ENCODE results near the gene SFT2D3.

SFT2D3 gene

GRCh38 chr2:127701193-127701650 is at the start of gene SFT2D3:
TSS of gene SFT2D3 (plus strand) at chr2:127701497. CDS start at chr2:127701529, 32 bp downstream.
- H3K4me3 ChIP-seq (ENCODE audit: low read length): peak within 1 kb of the TSS; percentile 69
- TF ChIP-seq, protein P1, sequence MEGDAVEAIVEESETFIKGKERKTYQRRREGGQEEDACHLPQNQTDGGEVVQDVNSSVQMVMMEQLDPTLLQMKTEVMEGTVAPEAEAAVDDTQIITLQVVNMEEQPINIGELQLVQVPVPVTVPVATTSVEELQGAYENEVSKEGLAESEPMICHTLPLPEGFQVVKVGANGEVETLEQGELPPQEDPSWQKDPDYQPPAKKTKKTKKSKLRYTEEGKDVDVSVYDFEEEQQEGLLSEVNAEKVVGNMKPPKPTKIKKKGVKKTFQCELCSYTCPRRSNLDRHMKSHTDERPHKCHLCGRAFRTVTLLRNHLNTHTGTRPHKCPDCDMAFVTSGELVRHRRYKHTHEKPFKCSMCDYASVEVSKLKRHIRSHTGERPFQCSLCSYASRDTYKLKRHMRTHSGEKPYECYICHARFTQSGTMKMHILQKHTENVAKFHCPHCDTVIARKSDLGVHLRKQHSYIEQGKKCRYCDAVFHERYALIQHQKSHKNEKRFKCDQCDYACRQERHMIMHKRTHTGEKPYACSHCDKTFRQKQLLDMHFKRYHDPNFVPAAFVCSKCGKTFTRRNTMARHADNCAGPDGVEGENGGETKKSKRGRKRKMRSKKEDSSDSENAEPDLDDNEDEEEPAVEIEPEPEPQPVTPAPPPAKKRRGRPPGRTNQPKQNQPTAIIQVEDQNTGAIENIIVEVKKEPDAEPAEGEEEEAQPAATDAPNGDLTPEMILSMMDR (IDR thresholded peaks at IDR 0.05; ENCODE audit: insufficient read depth, low read depth, low read length, missing control alignments): no peak
- peak; percentile 92 for DNase-seq (ENCODE audit: low read depth)

DNA sequence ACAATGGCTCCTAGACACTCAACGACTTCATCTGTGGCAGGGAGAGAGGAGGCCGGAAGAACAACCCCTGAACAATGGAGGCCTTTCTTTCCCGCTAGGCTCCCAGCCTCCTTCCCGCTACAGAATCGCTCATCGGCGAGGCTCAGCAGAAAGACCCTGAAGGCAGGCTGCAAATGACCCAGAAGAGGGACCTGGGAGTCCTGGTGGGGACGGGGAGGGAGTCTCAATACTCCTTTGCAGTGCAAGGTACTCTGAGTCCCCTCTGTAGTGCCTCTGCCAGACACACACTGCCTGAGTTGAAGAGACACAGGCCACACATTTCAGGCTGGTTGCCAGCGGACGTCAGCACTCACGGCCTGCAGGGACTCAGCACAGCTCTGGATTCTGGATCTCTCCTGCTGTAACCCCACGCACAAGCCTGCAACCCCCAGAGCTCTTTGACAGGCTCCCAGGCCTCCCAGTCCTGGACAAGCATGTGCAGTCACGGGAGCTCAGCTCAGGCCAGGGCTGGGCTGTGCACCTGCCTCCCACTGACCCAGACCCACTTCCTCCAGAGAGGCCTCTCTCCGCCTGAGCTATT is 49.2 kb upstream of the SFT2D3 start:
- TF ChIP-seq, protein P1 (IDR thresholded peaks at IDR 0.05; ENCODE audit: insufficient read depth, low read depth, low read length, missing control alignments): no peak
- no peak for DNase-seq (ENCODE audit: low read depth)
- no peak overlapping the region for H3K4me3 ChIP-seq (ENCODE audit: low read length)

DNA sequence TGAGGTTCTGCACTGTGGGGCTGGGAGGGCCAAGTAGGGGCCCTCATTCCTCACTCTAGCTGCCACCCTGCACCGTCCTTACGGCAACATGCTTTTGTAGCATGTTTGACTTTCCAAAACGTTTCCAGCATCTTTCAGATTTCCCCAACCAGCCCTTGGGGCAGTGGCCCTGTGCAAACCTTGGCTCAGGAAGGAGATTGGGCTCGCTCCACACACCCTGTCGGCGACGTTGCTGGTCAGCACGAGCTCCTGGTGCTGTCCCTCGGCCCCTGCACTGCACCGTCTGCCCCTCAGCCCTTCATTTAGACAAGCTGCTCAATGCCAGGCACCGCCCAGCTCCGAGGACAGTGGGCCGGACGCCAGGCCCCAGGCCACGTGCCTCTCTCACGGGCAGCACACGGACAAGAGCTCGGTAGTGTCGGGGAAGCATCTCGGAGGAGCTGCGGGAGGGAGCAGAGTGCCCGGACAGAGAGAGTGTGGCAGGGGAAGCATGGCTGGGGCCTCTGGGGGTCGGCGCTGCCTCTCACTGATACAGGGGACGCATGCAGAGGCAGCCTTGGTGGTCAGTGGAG is 48.4 kb upstream of the SFT2D3 start:
- TF ChIP-seq, protein P1 (IDR thresholded peaks at IDR 0.05; ENCODE audit: insufficient read depth, low read depth, low read length, missing control alignments): no peak
- DNase-seq (ENCODE audit: low read depth): no peak
- H3K4me3 ChIP-seq (ENCODE audit: low read length): no peak overlapping the region

DNA sequence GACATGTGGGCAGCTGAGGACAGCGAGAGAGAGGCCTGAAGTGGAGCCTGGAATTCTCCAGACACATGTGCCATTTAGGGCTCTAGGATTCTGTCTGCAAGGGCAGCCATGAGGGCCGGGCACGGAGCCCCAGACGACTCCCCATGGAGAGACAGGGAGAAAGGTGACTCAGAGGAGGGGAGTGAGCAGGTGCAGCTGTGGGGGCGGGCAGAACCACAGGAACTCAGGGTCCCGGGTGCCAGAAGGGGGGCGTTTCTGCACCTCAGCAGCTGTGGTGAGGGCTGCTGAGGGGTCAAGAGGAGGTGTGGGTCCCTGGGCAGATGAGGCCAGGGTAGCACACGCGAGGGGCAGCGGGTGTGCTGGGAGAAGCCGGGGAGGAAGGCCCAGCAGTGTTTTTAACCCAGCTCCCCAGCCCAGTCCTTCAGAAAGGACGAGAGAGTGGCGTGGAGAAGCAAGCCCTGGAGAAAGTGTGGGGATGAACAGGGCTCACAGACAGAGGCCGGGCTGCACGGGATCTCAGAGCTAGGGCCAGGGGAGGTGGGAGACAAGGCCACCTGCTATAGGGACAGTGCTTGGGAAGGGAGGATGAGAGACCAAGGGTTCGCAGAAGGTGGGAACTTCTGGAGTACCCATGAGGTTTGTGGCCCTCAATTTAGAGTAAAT is 47.7 kb upstream of the SFT2D3 start:
- no peak for DNase-seq (ENCODE audit: low read depth)
- TF ChIP-seq, protein P1 (IDR thresholded peaks at IDR 0.05; ENCODE audit: insufficient read depth, low read depth, low read length, missing control alignments): no peak
- H3K4me3 ChIP-seq (ENCODE audit: low read length): no peak overlapping the region

DNA sequence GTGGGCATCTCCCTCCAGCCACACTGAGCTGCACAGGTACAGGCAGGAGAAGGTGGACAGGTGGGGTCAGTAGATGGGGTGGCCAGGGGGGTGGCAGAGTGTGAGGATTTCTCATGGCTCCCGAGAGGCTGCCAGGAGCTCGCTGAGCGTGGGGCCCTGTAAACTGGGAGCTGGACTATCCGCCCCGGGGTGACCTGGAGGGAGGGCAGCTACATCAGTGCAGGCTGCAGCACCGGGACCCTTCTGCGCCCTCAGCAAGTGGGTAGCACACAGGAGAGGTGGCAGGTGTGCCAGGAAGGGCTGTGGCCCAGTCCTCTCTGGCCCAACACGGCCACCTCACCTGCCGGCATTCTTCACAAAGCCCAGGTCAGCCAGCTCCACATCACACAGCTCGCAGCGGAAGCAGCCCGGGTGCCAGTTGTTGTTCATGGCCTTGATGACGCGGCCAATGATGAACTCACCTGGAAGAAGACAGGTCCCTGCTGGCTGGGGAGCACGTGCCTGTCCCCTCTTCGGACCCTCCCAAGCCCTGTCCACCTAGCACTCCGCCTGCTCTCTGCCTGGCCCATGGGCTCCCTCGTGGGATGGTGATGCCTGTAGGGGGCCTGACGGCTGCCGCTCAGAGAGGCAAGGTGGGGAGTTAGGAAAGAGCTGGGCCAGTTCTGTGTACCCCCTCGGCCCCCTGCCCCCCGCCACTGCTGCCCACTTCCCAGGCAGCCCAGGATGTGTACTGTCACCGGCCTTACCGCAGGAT is 47.0 kb upstream of the SFT2D3 start:
- TF ChIP-seq, protein P1 (IDR thresholded peaks at IDR 0.05; ENCODE audit: insufficient read depth, low read depth, low read length, missing control alignments): no peak
- no peak for DNase-seq (ENCODE audit: low read depth)
- no peak overlapping the region for H3K4me3 ChIP-seq (ENCODE audit: low read length)

- DNase-seq (ENCODE audit: low read depth): no peak
- TF ChIP-seq, protein P1 (IDR thresholded peaks at IDR 0.05; ENCODE audit: insufficient read depth, low read depth, low read length, missing control alignments): no peak
These were observed 46.5 kb upstream of the SFT2D3 start for GRCh38 chr2:127654838-127655175.

More at GRCh38 chr2:127654838-127655175, 46.5 kb upstream of the SFT2D3 start:
- H3K4me3 ChIP-seq (ENCODE audit: low read length): no peak overlapping the region
